HepG2 (cell line): Measurements from ENCODE around the gene KANSL1. TPM values are rescaled to one million over a fixed set of nuclear protein-coding genes. Genes with fewer than 3 reads are reported as not detected.

ENCODE experiments used
- CENPX ChIP-seq: sonication (generic); formaldehyde crosslinking; IDR thresholded peaks from 2 replicates; pipeline ENCODE4 v1.9.0; 2021; ENCODE audit warnings: mild to moderate bottlenecking, missing genetic modification reagents, moderate library complexity
- ELF3 ChIP-seq: IDR thresholded peaks from 2 replicates; pipeline ENCODE4 v1.6.1; 2016; ENCODE audit warnings: missing genetic modification reagents, missing compliant biosample characterization
- EZH2 ChIP-seq: conservative IDR thresholded peaks from 2 replicates; pipeline ENCODE4 v1.6.1; 2012; ENCODE audit warnings: mild to moderate bottlenecking, low read depth, low read length, moderate library complexity
- MAFK ChIP-seq, 2 experiments: IDR thresholded peaks in 1 of 2; conservative IDR thresholded peaks in 1 of 2; 2 replicates each; pipeline ENCODE4 v1.6.1; 2011; ENCODE audit warnings: improper control_type of control experiment in 2 of 2, low read length in 2 of 2
- NFRKB ChIP-seq: fragments of 450-650 bp; IDR thresholded peaks from 2 replicates; pipeline ENCODE4 v1.6.1; 2017
- SMAD9 ChIP-seq: sonication (generic); formaldehyde crosslinking; IDR thresholded peaks from 2 replicates; pipeline ENCODE4 v1.5.1; 2020; ENCODE audit warnings: mild to moderate bottlenecking, missing genetic modification reagents
- SMC3 ChIP-seq: IDR thresholded peaks from 2 replicates; pipeline ENCODE4 v1.6.1; 2011; ENCODE audit warnings: low read length, improper control_type of control experiment
- SRSF9 ChIP-seq: fragments of 200-400 bp; formaldehyde crosslinking; IDR thresholded peaks from 2 replicates; pipeline ENCODE4 v1.6.1; 2018; ENCODE audit warnings: borderline replicate concordance, mild to moderate bottlenecking, low read depth, low read length; ENCODE audit not compliant: insufficient read depth, poor library complexity, severe bottlenecking
- STAG1 ChIP-seq: sonication (generic); formaldehyde crosslinking; IDR thresholded peaks from 2 replicates; pipeline ENCODE4 v1.4.0; 2020; ENCODE audit warnings: missing genetic modification reagents
- ZNF431 ChIP-seq: sonication (generic); formaldehyde crosslinking; IDR thresholded peaks from 2 replicates; pipeline ENCODE4 v1.9.0; 2022; ENCODE audit warnings: missing genetic modification reagents, low read depth, mild to moderate bottlenecking, borderline replicate concordance
- polyA plus RNA-seq, 8 experiments: library from polyadenylated mRNA; depleted of rRNA in 3 of 8; stranded (reverse) in 7 of 8; unstranded in 1 of 8; fragments of >200 nt; fragmentation: Illumina TruSeq in 4 of 8; extraction: Trizol in 4 of 8; gene quantifications; 2 replicates each; pipeline versions ENCODE4 v1.2.1 to v1.2.3, GENCODE V29; 2011 to 2016; ENCODE audit warnings: low read depth in 4 of 8, missing spikeins in 1 of 8, mixed read lengths in 1 of 8; ENCODE audit not compliant: insufficient read depth in 1 of 8
- total RNA-seq, 5 experiments: library from RNA; depleted of rRNA; stranded (reverse); fragments of >200 nt; fragmentation: Illumina TruSeq; extraction: Trizol; gene quantifications; 2 replicates each; pipeline ENCODE4 v1.2.3, GENCODE V29; 2016; ENCODE audit warnings: low read depth in 1 of 5
- TF ChIP-seq, protein P1 (sequence below): sonication (generic); formaldehyde crosslinking; IDR thresholded peaks from 2 replicates; pipeline ENCODE4 v1.8.1; 2022; ENCODE audit warnings: low read depth, mild to moderate bottlenecking, missing genetic modification reagents
- TF ChIP-seq, protein P2 (sequence below): sonication (generic); formaldehyde crosslinking; IDR thresholded peaks from 2 replicates; pipeline ENCODE4 v1.4.0; 2020; ENCODE audit warnings: missing genetic modification reagents

KANSL1 gene
- total and polyA plus RNA-seq, 2 of the 13 experiments (the other 11 are each of a cell fraction or from before 2014, with no cell fraction given), result 24.0 to 59.6 TPM

DNA sequence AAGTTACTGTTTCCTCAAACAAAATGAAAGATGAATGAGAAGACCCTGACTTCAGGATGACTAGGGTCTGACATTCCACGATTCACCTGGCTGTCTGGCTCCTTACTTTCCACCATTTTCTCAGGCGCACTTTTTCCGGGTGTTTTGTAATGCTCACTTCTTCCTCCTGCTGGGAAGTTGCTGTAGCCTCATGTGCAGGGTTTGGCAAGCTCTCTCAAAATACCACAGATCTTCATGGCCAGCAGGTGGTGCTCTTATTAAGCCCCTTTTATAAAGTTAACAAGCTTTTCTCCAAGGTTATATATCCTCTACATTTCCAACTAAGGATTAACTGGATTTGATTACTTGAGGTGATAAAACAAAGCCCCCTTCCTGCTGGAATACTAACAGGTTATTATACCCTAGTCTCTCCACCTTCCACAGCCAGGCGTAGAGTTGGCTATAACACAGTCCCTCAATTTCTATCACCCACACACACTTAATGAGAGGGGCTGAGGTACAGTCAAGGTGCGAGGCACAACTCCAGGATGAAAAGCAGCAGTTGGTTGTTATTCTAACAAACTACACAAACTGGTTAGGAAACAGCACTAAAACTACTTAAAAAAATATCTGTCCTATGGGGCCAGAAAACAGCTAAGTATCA is 148.8 kb downstream of the KANSL1 start (continued):
- no peak for TF ChIP-seq MAFK (conservative IDR thresholded peaks at IDR 0.05 in 1 of 2, IDR thresholded peaks at IDR 0.05 in 1 of 2; ENCODE audit: low read length in 2 of 2)
- peak; percentile 86 for TF ChIP-seq SMC3
- TF ChIP-seq, protein P1, sequence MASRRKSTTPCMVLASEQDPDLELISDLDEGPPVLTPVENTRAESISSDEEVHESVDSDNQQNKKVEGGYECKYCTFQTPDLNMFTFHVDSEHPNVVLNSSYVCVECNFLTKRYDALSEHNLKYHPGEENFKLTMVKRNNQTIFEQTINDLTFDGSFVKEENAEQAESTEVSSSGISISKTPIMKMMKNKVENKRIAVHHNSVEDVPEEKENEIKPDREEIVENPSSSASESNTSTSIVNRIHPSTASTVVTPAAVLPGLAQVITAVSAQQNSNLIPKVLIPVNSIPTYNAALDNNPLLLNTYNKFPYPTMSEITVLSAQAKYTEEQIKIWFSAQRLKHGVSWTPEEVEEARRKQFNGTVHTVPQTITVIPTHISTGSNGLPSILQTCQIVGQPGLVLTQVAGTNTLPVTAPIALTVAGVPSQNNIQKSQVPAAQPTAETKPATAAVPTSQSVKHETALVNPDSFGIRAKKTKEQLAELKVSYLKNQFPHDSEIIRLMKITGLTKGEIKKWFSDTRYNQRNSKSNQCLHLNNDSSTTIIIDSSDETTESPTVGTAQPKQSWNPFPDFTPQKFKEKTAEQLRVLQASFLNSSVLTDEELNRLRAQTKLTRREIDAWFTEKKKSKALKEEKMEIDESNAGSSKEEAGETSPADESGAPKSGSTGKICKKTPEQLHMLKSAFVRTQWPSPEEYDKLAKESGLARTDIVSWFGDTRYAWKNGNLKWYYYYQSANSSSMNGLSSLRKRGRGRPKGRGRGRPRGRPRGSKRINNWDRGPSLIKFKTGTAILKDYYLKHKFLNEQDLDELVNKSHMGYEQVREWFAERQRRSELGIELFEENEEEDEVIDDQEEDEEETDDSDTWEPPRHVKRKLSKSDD (CRISPR knock-in tag), result peak; percentile 68; the same call in 1 of the 2 replicates
- no peak for TF ChIP-seq SMAD9 (CRISPR knock-in tag)
- TF ChIP-seq STAG1 (CRISPR knock-in tag), result peak; percentile 73
- TF ChIP-seq, protein P2, sequence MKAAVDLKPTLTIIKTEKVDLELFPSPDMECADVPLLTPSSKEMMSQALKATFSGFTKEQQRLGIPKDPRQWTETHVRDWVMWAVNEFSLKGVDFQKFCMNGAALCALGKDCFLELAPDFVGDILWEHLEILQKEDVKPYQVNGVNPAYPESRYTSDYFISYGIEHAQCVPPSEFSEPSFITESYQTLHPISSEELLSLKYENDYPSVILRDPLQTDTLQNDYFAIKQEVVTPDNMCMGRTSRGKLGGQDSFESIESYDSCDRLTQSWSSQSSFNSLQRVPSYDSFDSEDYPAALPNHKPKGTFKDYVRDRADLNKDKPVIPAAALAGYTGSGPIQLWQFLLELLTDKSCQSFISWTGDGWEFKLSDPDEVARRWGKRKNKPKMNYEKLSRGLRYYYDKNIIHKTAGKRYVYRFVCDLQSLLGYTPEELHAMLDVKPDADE, result no peak
- no peak for TF ChIP-seq EZH2
- no peak for TF ChIP-seq SRSF9
- no peak for TF ChIP-seq CENPX (CRISPR knock-in tag)
- TF ChIP-seq ELF3, result 0 out of 2 replicates have a peak, but pooled peaks have one; percentile 65
- TF ChIP-seq NFRKB, result no peak
- TF ChIP-seq ZNF431 (CRISPR knock-in tag), result no peak
